DMS114 treated with DMSO at 0.1 percent for 48 hours (cell line): Measurements from ENCODE around the gene CELA1.
"Not testable (repeated sequence)": the region's sequence is repeated elsewhere in the genome, so short reads cannot be mapped to it uniquely, and the experiment has no call there.

ENCODE experiments used
- DNase-seq: peaks from one replicate; lab custom pipeline; 2025; ENCODE audit not compliant: unreplicated experiment; lab: John Stamatoyannopoulos, UW

The CELA1 gene

GRCh38 chr12:51320695-51321320, 25.7 kb downstream of the CELA1 start:
- DNase-seq: no peak

DNA sequence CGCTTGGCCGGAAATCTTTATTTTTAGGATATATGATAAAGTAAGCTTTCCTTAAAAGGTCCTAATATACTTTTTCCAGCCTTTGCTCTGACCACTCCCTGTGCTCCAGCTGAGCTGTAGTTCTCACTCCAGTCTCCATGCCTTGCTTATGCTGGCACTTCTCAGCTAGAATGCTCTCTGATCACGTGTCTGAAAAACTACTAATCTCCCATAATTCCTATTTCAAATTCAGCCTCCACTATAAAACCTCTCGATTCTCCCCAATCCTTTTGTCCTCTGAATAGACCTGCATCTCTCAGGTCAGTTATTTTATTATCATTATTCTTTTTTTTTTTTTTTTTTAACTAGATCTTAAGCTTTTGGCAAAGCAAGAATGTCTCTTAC, 26.2 kb downstream of the CELA1 start:
- no peak for DNase-seq

DNA sequence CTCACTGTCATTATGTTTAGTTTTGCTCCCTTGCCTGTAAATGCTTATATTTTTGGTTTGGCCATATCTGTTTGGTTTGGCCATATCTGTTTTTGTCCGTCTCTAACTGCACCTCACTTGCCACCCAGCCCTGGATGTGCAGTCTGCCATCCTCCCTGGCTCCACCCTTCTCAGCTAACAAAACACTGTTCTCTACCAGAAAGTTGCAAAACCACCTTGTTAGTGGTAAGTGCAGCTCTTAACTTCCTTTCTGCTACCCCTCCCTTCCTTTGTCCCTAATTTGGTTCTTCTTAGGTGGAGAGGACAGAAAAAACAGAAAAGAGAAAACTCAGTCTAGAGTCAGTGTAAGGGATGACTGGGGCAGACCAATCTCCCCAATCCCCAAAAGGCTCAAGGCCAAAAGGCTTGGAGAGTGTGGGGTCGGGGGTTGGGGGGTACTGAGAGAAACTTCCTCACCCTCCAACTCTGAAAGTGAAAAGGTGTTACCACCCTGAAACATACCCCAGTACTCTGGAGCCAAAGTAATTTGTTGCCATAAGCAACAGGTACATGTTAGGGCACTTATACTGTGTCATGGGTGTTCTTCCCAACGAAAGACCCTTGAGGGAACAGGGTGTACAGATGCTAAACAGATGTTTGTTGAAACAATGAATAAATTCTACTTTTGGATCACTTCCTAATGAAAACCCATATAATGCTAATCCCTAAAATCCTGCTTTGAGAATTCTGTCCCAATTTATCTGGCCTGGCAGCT, 27.5 kb downstream of the CELA1 start:
- no peak for DNase-seq

GRCh38 chr12:51318057-51318806, 28.2 kb downstream of the CELA1 start:
- DNase-seq: not testable (repeated sequence)

GRCh38 chr12:51311389-51311788, 35.1 kb downstream of the CELA1 start:
- DNase-seq: no peak

DNA sequence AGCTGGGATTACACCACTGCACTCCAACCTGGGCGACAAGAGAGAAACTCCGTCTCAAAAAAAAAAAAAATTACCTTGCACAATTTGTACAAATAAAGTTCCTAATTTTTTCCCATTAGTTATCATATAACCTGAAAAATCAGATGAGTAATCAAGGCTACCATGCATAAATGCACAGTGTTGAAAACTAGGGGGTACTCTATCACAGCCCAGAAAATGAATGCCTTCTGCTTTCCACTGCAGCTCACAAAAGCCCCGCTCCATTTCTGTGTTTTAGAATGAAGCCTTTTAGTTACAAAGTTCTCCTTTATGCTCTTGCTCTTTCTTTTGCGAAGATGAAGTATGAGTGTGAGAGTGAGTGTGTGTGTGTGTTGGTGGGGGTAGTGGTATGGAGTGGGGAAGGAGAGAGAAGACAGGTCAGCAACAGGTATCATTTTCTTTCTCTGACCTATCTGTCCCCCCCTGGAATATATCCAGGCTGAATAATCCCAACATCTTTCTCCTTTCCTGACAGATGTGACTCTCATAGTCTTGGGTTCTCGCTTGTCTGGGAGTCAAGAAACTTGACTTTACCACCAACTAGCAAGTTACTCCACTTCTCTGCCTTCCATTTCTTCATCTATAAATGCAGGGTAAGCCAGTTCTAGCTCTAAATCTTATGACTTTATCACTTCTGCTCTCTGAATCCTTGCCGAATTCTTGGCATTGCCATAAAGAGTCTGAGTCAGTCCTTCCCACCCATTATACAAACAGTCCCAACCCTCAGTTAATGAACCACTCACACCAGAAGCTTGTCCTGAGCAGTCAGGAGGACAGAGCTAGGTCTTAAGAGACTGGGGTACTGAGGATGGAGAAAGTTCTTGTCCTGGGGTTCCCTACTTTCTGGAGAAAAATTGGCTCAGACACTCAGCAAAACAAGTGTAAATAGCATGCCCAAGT, 38.6 kb downstream of the CELA1 start:
- no peak for DNase-seq

- DNase-seq: no peak
These were observed 40.0 kb downstream of the CELA1 start for GRCh38 chr12:51306507-51306906.

DNA sequence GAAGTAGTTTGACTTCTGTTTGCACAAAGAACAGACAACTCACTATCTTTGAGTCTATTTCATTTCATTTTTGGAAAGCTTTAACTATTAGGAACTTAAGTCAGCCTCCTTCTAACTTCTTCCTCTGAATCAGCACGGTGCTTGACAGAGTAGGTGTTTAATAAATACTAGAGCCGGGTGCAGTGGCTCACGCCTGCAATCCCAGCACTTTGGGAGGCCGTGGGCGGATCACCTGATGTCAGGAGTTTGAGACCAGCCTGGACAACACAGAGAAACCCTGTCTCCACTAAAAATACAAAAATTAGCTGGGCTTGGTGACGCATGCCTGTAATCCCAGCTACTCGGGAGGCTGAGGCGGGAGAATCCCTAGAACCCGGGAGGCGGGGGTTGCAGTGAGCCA, 45.7 kb downstream of the CELA1 start:
- not testable (repeated sequence) for DNase-seq

DNA sequence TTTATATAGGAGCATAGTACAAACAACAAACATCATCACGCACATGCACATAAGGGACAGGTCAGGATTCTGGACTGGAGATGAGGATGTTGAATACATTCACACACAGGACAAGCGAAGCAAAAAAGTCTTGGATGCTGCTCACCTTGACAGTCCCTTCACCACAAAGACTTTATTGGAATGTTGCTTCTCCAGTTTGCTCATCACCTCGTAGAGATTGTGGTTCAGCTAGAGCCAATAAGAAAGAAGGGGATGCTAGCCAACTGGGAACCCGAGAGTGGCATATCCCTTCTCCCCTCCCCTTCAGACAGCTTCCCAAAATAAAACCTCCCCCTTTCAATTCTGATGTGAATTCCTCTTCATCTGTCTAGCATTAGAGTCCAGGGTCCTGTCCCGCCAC, 50.8 kb downstream of the CELA1 start:
- no peak for DNase-seq

DNA sequence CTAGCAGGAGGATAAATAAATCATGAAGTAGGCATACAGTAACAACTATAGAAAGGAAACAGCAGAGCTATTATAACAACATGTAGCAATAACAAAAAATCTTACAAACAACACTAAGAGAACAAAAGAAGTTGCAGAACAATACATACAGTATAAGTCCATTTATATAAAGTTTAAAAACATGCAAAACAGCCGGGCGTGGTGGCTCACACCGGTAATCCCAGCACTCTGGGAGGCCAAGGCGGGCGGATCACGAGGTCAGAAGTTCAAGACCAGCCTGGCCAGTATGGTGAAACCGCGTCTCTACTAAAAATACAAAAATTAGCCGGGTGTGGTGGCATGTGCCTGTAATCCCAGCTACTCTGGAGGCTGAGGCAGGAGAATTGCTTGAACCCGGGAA, 52.4 kb downstream of the CELA1 start:
- not testable (repeated sequence) for DNase-seq

GRCh38 chr12:51293696-51294095, 52.8 kb downstream of the CELA1 start:
- DNase-seq: no peak

- DNase-seq: not testable (repeated sequence)
These were observed 54.6 kb downstream of the CELA1 start for GRCh38 chr12:51291603-51292513.

DNA sequence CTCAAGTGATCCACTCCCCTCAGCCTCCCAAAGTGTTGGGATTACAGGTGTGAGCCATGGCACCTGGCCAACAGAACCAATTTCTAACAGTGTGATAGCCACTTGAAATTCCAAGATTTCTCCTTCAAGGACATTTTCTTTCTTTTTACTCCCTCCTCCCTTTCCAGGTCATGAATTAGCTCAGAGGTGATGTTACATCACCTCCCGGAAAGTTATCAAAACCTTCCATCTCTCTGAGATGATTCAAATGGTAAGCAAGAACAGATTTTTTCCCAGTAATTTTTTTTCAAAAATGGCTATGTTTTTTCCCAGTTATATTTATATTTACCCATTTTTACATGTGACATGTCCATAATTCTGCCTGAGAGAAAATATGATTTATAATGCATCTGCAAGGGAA, 60.6 kb downstream of the CELA1 start:
- DNase-seq: no peak

DNA sequence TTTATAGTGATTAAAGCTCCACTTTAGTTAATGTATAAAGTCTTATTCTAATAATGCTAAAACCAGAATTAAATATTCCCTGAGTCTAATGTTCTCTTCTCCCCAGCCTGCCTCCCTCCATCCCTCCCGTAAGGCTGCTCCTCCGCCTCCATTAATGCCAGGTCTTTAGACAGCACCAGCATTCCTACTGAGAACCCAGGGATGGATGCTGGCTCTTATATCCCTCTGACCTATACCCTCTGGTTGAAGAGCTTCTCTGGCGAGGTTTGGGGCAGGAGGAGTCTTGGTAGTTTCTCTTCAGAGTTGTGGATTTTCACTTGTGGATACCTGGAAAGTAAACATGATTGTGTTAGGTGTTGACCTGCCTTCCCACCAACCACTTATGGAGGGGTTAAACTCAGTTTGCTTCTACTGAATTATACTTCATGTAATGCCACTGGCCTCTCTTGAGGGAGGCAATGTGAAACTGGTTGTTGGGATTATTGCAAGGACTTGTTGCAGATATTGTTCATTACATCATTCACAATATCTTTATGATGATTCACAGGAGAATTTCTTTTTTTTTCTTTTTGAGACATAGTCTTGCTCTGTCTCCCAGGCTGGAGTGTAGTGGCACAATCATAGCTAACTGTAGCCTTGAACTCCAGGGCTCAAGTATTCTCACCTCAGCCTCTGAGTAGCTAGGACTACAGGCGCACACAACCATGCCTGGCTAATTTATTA, 65.1 kb downstream of the CELA1 start:
- no peak for DNase-seq
